WI38 (cell line): ENCODE data around the gene DENND6A.
"Not testable (repeated sequence)": the region's sequence is repeated elsewhere in the genome, so short reads cannot be mapped to it uniquely, and the experiment has no call there.

Experiments
- H3K4me3 ChIP-seq: 2 replicates; pipeline ENCODE4 v1.5.1; 2011; ENCODE audit warnings: low read depth, mild to moderate bottlenecking, control low read depth, low read length
- TF ChIP-seq, protein P1 (sequence below): IDR thresholded peaks from 2 replicates; pipeline ENCODE4 v1.5.1; 2012; ENCODE audit warnings: low read depth, mild to moderate bottlenecking, control low read depth, low read length

The DENND6A gene

DNA sequence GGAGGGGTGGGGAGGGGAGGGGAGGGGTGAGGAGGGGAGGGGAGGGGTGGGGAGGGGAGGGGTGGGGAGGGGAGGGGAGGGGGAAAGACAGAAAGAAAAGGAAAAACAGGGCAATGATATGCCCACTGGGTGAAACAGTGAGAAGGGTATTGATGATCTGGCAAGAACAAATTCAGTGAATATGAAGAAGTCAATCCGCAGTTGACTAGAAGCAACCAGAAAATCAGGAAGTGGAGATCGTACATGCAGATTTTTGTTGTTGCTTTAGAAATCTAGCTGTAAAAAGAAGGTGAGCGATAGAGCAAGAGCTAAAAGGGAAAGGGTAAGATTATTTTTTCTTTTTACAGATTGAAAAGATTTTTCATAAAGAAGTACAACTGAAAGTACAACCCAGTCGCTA, 48.1 kb downstream of the DENND6A start:
- H3K4me3 ChIP-seq: no peak overlapping the region
- TF ChIP-seq, protein P1, sequence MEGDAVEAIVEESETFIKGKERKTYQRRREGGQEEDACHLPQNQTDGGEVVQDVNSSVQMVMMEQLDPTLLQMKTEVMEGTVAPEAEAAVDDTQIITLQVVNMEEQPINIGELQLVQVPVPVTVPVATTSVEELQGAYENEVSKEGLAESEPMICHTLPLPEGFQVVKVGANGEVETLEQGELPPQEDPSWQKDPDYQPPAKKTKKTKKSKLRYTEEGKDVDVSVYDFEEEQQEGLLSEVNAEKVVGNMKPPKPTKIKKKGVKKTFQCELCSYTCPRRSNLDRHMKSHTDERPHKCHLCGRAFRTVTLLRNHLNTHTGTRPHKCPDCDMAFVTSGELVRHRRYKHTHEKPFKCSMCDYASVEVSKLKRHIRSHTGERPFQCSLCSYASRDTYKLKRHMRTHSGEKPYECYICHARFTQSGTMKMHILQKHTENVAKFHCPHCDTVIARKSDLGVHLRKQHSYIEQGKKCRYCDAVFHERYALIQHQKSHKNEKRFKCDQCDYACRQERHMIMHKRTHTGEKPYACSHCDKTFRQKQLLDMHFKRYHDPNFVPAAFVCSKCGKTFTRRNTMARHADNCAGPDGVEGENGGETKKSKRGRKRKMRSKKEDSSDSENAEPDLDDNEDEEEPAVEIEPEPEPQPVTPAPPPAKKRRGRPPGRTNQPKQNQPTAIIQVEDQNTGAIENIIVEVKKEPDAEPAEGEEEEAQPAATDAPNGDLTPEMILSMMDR: no peak

DNA sequence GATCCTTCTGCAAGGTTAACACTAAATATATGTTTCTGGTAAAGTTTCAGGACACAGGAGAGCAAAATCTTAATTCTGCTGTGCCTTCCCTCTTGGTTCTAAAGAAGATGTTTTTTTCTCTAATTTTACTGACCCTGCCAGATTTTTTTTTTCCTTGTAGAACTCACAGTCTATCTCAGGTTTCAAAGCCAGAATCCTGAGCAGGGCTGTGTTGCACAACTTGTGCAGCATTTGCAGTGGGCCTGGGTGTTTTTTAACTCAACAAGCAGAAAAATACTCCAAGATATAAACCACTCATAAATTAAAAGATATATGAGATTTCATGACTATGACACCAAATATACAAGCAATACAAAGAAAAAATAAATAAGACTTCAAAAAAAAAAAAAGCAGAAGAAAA, 55.5 kb downstream of the DENND6A start:
- TF ChIP-seq, protein P1: no peak
- no peak overlapping the region for H3K4me3 ChIP-seq

DNA sequence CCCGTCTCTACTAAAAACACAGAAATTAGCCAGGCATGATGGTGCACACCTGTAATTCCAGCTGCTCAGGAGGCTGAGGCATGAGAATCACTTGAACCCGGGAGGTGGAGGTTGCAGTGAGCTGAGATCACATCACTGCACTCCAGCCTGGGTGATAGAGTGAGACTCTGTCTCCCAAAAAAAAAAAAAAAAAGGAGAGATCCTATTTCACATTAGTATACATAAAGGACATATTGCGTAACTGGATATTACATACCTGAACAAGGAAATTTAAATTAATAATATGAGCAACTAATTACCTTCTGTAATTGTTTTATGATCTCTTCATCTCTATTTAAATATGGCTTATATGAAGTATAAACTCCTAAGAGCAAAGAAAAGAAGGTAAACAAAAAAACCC, 58.6 kb downstream of the DENND6A start:
- H3K4me3 ChIP-seq: not testable (repeated sequence)

DNA sequence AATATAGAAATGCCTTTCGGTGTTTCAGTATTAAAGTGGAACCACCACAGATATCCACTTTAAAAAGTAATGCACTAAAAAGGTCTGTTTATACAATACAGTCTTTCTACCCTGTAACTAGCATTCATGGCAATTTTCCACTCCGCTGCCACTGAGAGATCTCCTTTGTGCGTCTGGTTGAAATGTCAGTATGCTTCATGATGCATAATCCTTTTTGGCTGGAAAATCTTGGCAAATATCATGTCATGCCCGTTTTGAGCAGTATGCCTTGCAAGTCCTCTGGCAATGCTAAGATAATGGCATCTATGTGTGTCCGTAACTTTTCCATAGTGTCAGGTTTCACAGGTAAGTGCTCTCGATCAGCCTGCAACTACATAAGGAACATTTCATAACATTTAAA, 64.9 kb downstream of the DENND6A start:
- no peak overlapping the region for H3K4me3 ChIP-seq
- TF ChIP-seq, protein P1: no peak

DNA sequence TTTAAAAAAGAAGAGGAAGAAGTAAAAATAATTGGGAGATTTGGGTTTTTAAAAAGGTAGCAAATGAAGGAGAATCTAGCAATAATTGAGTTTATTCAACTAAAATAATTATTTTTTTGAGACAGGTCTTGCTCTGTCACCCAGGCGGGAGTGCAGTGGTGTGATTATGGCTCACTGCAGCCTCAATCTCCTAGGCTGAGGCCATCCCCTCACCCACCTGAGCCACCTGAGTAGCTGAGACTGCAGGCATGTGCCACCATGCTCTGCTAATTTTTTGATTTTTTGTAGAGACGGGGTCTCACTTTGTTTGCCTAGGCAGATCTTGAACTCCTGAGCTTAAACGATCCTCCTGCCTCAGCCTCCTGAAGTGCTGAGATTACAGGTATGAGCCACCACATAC, 68.1 kb downstream of the DENND6A start:
- TF ChIP-seq, protein P1: no peak
- H3K4me3 ChIP-seq: no peak overlapping the region

DNA sequence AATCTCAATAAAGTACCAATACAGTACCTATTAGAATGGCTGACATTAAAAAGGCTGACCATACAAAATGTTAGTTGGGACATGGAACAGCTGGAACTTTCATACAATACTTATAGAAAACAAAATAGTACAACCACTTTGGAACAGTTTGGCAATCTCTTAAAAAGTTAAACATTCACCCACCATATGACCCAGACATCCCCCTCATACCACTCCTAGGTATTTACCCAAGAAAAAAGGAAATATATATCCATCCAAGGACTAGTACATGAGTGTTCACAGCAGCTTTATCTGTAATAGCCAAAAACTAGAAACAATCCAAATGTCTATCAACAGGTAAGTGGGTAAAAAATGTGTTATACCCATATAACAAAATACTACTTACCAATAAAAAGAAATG, 70.5 kb downstream of the DENND6A start:
- TF ChIP-seq, protein P1: no peak
- H3K4me3 ChIP-seq: no peak overlapping the region

DNA sequence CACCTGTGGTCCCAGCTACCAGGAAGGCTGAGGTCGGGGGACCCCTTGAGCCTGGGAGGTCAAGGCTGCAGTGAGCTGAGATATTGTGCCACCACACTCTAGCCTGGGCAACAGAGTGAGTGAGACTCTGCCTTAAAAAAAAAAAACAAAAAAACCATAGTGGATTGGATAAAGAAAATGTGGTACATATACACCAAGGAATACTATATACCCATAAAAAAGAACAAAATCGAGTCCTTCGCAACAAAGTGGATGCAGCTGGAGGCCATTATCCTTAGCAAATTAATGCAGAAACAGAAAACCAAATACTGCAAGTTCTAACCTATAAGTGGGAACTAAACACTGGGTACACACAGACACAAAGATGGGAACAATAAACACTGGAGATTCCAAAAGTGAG, 75.1 kb downstream of the DENND6A start:
- TF ChIP-seq, protein P1: no peak
- no peak overlapping the region for H3K4me3 ChIP-seq

DNA sequence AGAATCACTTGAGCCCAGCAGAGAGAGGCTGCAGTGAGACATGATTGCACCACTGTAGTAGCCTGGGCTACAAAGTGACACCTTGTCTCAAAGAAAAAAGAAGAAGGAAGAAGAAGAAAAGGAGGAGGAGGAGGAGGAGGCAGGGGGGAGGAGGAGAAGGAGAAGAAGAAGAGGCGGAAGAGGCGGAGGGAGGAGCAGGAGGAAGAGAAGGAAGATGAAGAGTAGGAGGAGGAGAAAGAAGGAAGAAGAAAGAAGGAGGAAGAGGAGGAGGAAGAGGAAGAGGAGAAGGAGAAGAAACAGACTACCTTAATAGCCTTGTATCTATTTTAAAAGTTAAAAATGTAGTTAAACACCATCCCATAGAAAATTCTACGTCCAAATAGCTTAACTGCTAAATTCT, 76.6 kb downstream of the DENND6A start:
- H3K4me3 ChIP-seq: no peak overlapping the region
- TF ChIP-seq, protein P1: no peak

DNA sequence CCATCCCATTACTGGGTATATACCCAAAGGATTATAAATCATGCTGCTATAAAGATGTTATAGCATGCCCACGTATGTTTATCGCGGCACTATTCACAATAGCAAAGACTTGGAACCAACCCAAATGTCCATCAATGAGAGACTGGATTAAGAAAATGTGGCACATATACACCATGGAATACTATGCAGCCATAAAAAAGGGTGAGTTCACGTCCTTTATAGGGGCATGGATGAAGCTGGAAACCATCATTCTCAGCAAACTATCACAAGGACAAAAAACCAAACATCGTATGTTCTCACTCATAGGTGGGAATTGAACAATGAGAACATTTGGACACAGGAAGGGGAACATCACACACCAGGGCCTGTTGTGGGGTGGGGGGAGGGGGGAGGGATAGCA, 81.0 kb downstream of the DENND6A start:
- H3K4me3 ChIP-seq: not testable (repeated sequence)
